ENCODE data around the gene HSPB1.

GRCh38 chr7:76259124-76260093 is 43.1 kb upstream of the HSPB1 start:
- no peak for TF ChIP-seq EZH2 (IDR thresholded peaks at IDR 0.05; ENCODE audit: borderline replicate concordance, low read depth, low read length, severe bottlenecking)
- TF ChIP-seq CTCF (IDR thresholded peaks at IDR 0.05; ENCODE audit: borderline replicate concordance, extremely low read depth, low read length, poor library complexity, severe bottlenecking), result no peak

All from DND-41 (cell line).